NCI-H2196 (cell line): Measurements from ENCODE around the gene BICDL1.

Experiments
- DNase-seq: peaks from one replicate; lab custom pipeline; 2025; ENCODE audit not compliant: unreplicated experiment; lab: John Stamatoyannopoulos, UW

BICDL1 gene

GRCh38 chr12:120121766-120122293, 132.8 kb downstream of the BICDL1 start:
- DNase-seq: no peak

GRCh38 chr12:120125029-120125428, 136.0 kb downstream of the BICDL1 start:
- no peak for DNase-seq

DNA sequence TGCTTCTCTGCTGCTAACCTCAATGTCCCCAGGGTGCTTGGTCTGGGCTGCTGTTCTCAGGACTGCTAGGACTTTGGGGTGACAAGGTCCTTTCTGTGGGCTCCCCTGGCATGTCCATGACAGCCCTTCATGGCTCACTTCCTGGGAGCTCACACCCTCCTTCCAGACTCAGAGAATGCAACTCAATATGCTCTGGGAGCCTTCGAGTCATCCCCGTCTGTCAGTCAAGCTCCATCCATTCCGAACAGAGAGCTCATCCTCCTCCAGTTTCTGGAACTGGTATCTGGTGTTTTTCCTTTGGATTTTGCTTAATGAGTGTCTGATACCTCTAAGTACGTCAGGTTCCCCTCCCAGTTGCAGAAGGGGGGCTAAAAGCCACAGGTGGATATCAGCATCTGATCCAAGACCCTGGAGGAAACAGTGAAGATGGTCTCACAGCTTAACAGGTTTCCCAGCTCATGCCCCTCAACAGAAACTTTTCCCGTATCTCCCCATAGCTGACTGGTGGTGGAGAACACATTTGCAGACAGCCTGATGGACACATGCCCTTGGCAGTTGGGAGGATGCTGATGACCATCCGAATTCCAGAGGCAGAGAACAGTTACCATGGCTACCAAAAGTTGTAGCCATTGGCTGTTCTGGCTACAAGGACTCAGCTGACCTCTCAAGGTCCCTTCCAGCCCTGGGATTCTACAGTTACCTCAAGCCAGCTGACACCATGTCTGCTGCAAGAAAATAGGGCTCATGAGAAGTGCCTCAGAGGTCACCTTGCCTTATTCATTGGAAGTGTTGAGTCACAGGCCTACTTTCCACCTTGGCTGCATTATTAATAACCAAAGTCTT, 137.0 kb downstream of the BICDL1 start:
- no peak for DNase-seq

DNA sequence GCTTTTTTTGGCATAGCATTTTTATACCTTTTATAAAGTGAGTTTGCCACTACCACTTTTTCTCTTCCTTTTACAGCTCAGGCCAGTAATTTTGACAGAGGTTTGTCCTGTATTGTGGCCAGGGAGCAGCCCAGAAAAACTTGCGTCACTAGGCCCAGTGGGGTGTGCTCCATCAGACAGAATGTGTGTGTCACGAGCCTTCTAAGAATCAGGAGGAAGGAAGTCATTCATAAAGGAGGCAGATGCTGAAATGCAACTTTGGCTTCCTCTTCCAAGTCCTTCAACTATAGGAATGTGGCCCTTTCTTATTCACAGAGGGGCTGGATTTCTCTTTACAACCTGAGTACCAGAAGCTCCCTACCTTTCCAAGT, 137.6 kb downstream of the BICDL1 start:
- no peak for DNase-seq

GRCh38 chr12:120130011-120130410, 141.0 kb downstream of the BICDL1 start:
- DNase-seq: no peak

DNA sequence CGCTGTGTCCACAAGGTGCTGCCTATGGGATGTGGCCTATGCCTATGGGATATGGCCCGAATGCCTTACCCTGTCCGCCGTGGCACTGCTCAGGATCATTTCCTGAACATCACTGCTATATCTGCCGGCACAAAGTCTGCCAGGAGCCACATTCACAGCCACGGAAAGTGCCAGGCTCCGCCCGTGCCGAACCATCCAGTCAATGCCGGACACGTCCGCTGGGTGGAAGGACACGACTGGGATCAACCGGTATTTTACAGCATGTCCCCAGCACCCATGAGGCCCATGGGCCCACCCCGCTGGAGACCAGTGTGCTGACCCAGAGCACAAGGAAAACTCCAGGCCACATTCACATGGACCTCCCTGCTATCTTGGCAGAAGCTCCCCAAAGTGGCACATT, 142.1 kb downstream of the BICDL1 start:
- no peak for DNase-seq

- DNase-seq: no peak
Observed at GRCh38 chr12:120132054-120132836, 143.2 kb downstream of the BICDL1 start.

GRCh38 chr12:120132863-120133385, 143.9 kb downstream of the BICDL1 start:
- no peak for DNase-seq

DNA sequence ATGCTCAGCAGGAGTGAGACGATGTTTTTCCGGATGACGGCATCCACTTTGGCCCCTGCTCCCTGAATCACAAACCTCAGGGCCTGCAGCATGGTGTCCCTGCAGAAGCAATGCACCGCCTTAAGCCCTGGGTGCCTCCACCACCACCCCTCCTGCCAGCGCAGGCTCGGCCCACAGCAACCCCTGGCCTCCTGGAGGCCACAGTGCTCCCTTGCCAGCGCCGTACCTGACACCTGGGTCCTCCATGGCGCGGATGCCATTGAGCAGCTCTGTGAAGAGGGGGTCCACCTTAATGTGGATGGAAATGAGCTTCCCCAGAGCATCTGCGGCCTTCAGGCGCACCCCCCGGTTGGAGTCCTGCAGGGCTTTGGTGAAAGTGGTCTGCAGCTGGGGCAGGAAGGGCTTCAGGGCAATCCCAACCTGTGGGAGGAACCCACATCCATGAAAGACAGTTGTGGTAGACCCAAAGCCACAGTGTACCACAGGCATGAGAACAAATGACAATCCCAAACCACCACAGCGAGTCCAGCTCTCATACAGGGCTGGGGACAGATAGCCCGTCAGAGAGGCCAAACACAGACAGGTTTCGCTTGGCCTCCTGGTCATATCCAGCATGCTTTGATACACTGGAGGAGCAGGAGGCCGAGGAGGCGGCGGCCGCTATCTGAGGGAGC, 145.4 kb downstream of the BICDL1 start:
- no peak for DNase-seq

DNA sequence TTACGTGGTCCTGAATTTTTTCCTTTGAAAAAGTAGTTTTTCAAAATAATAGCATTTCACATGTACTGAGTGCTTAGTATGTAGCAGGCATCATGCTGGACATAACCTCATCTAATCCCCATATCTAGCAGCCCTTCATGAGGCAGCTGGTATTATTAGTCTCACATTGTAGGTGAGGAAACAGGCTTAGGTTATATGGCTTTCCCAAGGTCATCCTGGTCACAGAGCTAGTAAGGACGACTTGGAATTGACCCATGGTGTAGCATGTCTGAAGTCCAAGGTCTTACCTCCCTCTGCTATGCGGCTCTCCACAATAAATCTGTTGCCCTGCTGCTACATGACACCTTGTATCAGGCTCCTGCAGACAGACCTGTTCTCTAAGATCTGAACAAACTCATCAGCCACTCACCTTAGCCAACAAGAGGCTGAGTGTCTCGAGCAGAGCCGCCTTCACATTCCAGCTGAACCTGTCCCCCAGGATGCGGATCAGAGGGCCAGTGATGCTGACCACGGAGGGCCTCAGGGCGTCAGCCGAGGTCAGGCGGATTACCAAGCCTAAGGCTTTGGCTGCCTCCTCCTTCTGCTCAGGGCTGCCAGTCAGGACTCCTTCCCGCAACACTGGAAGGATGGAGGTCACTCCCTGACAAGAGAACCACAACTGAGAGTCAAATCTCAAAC, 147.2 kb downstream of the BICDL1 start:
- no peak for DNase-seq

DNA sequence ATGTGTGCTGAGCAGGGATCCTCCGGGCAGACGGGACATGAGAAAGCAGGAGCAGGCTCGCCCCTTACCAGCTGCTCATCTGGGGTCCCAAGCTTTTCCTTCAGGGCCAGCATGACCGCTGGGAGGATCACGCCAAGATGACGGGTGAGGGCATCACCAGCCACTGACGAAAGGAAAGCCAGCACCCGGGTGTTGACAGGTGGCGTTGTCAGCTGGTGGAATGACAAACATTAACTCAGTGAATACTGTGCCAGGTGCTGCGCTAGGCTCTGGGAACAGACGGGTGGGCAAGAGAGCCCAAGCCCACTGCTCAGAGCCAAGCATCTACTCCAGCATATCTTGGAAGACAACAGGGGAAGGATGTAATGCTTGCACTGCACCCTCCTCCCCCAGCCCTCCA, 148.8 kb downstream of the BICDL1 start:
- DNase-seq: no peak

GRCh38 chr12:120138366-120138765, 149.3 kb downstream of the BICDL1 start:
- no peak for DNase-seq

- DNase-seq: no peak
Observed at GRCh38 chr12:120139958-120140357, 150.9 kb downstream of the BICDL1 start.

GRCh38 chr12:120140603-120141002, 151.6 kb downstream of the BICDL1 start:
- no peak for DNase-seq

DNA sequence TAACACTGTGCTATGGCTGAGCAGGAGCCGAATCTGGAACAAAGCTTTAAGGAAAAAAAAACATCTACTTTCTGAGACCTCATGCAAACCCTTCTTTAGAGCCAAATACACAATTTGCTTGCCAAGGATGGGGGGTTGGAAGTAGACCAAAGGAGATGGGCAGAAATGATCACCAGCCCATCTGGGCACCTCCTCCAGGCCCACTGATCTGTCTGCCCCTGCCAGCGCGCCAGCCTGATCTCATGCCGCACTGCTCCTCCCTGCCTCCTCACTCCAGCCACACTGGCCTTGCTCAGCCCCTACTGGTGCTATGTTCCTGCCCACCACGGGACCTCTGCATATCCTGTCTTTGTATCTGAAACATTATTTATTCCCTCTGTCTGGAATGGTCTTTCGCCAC, 152.3 kb downstream of the BICDL1 start:
- no peak for DNase-seq

DNA sequence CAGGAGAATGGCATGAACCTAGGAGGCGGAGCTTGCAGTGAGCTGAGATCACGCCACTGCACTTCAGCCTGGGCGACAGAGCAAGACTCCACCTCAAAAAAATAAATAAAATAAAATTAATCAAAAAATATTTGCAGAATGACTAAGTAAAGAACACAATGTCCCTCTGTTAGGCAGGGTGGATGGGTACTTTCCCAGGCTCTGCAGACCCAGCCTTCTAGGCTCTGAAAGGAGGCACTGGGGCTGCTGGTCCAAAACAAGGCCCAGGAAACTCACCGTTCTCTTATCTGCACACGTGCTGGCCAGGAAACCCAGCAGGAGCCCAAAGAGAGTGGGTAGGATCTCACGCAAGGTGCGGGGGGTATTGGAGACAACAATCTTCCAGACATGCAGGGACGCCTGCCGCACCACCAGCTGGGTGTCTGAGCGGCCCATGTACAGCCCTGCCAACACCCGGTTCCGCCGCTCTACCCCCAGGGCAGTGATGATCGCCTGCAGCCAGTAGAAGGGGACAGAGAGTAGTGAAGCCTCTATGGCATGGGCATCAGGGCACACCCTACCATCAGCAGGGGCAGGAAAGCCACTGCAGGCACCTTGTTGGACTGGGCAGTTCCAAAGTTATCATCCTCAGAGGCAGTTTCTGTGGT, 153.3 kb downstream of the BICDL1 start:
- DNase-seq: no peak
